Loucy (cell line): ENCODE data around the gene TRAPPC13.
"Not testable (repeated sequence)": the region's sequence is repeated elsewhere in the genome, so short reads cannot be mapped to it uniquely, and the experiment has no call there.

Experiments used
- EZH2phosphoT487 ChIP-seq: fragments of 200-600 bp; IDR thresholded peaks from 2 replicates; pipeline ENCODE4 v1.6.1; 2018; ENCODE audit warnings: antibody characterized with exemption, mild to moderate bottlenecking, moderate library complexity, borderline replicate concordance
- TF ChIP-seq, protein P1 (sequence below): fragments of 200-600 bp; sonication (generic); conservative IDR thresholded peaks from 2 replicates; pipeline ENCODE4 v1.5.1; 2014; ENCODE audit warnings: mild to moderate bottlenecking, antibody characterized with exemption, low read length

DNA sequence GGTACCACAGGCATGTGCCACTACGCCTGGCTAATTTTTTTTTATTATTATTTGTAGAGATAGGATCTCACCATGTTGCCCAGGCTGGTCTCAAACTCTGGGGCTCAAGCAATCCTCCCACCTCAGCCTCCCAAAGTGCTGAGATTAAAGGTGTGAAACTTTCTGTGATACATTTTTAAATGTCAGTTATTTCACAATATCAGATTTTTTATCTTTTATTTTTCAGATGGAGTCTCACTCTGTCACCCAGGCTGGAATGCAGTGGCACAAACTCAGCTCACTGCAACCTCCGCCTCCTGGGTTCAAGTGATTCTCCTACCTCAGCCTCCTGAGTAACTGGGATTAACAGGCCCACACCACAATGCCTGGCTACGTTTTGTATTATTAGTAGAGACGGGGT, 2.9 kb upstream of the TRAPPC13 start:
- TF ChIP-seq, protein P1, sequence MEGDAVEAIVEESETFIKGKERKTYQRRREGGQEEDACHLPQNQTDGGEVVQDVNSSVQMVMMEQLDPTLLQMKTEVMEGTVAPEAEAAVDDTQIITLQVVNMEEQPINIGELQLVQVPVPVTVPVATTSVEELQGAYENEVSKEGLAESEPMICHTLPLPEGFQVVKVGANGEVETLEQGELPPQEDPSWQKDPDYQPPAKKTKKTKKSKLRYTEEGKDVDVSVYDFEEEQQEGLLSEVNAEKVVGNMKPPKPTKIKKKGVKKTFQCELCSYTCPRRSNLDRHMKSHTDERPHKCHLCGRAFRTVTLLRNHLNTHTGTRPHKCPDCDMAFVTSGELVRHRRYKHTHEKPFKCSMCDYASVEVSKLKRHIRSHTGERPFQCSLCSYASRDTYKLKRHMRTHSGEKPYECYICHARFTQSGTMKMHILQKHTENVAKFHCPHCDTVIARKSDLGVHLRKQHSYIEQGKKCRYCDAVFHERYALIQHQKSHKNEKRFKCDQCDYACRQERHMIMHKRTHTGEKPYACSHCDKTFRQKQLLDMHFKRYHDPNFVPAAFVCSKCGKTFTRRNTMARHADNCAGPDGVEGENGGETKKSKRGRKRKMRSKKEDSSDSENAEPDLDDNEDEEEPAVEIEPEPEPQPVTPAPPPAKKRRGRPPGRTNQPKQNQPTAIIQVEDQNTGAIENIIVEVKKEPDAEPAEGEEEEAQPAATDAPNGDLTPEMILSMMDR: not testable (repeated sequence)
- TF ChIP-seq EZH2phosphoT487: not testable (repeated sequence)
